Glomerular endothelial cell (primary cell): ENCODE measurements around the gene ZNF525. TPM values are rescaled to one million over a fixed set of nuclear protein-coding genes. Genes with fewer than 3 reads are reported as not detected.
A peak's percentile ranks its signal among the peaks of the same experiment; 100 is the strongest.
"Not testable (repeated sequence)": the region's sequence is repeated elsewhere in the genome, so short reads cannot be mapped to it uniquely, and the experiment has no call there.

Experiments
- DNase-seq: peaks from one replicate; pipeline ENCODE4 v3.0.0-alpha.2; 2011; ENCODE audit warnings: low read depth, low spot score; ENCODE audit errors: extremely low read depth
- total RNA-seq: library from RNA; depleted of rRNA; stranded (reverse); fragments of >200 nt; gene quantifications from 2 replicates; pipeline ENCODE4 v1.2.3, GENCODE V29; 2015

The ZNF525 gene
- total RNA-seq = 2.6 and 2.7 TPM in 2 replicates

GRCh38 chr19:53365134-53365898 lies at the start of gene ZNF525:
Gene ZNF525 (plus strand): TSS chr19:53365705. CDS start chr19:53372282, 6,577 bp downstream.
- DNase-seq = no peak

DNA sequence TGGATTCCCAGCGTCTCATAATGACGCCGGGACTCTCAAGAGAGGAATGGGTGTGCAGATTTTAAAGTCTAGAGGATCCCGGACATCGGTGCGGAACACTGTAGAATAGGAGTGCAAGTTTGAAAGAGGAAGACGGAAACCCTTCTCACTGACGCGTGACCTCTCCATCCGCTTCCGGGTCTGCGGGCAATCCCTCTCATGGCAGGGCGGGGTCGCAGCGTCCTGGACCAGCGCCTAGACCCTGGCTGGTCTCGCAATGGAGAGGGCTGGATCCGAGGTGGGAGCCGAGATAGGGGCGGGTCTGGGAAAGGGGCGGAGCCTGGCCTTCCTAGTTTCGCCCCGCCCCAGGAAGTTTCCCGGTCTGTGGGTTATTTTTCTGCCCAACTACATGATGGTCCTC lies 36.5 kb upstream of the ZNF525 start:
- DNase-seq = no peak

DNA sequence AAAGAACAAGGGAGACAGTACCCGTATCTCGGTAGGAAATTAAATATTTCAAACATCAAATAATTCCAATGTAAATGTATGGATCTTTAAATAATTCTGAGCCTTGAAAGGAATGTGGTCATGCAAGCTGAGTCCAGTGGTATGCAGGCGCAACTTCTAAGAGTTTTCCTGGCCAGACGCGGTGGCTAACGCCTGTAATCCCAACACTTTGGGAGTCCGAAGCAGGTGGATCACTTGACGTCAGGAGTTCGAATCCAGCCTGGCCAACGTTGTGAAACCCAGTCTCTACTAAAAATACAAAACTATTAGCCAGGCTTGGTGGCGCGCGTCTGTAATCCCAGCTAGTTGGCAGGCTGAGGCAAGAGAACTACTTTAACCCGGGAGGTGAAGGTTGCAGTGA lies 33.0 kb upstream of the ZNF525 start:
- no peak for DNase-seq

DNA sequence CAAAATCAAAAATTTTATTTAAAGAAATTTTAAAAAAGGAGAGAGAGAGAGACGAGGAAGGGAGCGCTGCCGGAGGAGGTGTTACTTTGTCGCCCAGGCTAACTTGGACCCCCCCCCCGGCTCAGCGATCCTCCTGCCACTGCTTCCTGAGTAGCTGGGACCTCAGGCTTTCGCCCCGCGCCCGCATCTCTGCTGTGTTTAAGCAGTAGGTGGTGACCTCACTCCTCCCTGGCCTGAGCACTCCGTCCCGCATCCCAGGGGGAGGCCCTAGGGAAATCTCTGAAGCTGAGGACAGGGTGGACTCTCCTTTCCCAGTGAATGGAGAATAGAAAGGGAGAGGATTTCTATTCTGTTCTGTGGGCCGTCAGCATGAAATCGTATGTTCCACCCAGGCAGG lies 32.4 kb upstream of the ZNF525 start:
- DNase-seq = peak; percentile 9

GRCh38 chr19:53333463-53334449 lies 31.7 kb upstream of the ZNF525 start, which contains the start of gene ZNF845:
Gene ZNF845 (plus strand): TSS chr19:53333749. CDS start chr19:53341308, 7,559 bp downstream.
- DNase-seq = peak; percentile 65

GRCh38 chr19:53344403-53344802 lies 21.1 kb upstream of the ZNF525 start:
- DNase-seq = not testable (repeated sequence)

GRCh38 chr19:53355739-53356138 lies 9.8 kb upstream of the ZNF525 start:
- DNase-seq = no peak

DNA sequence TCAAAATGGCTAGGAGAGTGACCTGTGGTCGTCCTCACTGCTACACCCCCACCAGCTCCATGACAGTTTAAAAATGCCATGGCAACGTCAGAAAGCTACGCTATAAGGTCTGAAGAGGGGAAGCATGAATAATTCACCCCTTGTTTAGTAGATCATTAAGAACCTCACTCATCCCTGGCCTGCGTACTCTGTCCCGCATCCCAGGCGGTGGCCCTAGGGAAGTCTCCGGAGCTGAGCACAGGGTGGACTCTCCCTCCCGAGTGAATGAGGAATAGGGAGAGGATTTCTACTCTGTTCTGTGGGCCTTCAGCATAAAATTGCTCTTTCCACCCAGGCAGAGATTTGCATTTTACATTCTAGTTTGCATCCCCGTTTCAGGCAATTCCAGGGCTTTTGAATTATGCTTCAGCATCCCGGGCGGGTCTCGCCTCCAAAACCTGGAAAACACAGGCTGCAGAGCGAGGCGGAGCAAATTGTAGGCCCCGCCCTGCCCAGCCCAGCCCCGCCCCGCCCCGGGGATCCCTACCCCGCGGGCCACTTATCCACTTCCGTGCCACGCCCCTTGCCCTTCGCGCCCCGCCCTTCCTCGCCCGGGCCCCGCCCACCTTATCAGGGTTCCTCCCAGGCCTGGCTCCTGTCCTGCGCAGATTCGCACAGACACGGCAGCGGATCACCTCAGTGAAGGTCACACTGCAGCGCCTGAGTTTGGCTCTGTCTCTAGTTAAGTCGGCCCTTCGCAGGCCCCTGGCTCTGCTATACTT lies 7.5 kb upstream of the ZNF525 start:
- DNase-seq = no peak

DNA sequence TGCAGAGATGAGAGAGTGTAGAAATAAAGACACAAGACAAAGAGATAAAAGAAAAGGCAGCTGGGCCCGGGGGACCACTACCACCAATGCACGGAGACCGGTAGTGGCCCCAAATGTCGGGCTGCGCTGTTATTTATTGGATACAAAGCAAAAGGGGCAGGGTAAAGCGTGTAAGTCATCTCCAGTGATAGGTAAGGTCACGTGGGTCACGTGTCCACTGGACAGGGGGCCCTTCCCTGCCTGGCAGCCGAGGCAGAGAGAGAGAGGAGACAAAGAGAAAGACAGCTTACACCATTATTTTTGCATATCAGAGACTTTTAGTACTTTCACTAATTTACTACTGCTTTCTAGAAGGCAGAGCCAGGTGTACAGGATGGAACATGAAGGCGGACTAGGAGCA lies 5.4 kb upstream of the ZNF525 start:
- DNase-seq = not testable (repeated sequence)

GRCh38 chr19:53365899-53366493 lies 491 bp downstream of the ZNF525 start:
- DNase-seq = no peak

DNA sequence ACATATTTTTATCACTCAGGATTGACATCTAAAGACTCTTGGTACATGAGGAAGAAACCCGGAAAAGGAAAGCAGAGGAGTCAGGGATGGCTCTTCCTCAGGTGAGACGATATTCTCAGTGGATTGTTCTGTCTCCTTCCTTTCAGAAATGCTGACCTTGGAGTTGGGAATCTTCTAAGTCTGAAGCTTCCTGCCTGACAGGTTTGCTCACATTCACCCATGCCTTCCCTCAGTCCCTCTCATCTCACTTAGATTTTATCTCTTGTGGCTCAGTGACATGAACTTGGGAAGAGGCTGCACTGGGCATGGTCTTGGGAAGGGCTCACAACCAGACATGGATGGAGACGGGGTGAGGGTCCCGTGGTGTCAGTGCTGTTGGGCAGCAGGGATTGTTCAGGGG lies 6.7 kb downstream of the ZNF525 start:
- DNase-seq = no peak

- no peak for DNase-seq
Observed at GRCh38 chr19:53374288-53374687, 8.8 kb downstream of the ZNF525 start.

DNA sequence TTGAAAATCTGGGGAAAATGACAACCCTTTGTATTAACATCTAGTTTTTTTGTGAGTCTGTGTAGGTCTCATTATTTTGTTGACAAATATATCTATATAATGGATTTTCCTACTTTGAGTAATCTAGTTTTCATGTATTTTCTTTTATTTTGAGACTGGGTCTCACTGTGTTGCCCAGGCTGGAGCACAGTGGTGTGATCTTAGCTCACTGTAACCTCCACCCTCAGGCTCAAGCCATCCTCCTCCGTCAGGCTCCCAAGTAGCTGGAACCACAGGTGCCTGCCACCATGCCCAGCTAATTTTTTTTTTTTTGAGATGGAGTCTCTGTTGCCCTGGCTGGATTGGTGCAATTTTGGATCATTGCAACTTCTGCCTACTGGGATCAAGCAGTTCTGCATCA lies 9.2 kb downstream of the ZNF525 start:
- DNase-seq = no peak

DNA sequence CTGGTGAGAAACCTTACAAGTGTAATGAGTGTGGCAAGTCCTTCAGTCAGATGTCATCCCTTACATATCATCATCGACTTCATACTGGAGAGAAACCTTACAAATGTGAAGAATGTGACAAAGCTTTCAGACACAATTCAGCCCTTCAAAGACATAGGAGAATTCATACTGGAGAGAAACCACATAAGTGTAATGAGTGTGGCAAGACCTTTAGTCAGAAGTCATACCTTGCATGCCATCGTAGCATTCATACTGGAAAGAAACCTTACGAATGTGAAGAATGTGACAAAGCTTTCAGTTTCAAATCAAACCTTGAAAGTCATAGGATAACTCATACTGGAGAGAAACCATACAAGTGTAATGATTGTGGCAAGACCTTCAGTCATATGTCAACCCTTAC lies 15.9 kb downstream of the ZNF525 start:
- no peak for DNase-seq

GRCh38 chr19:53388168-53388567 lies 22.7 kb downstream of the ZNF525 start:
- DNase-seq = no peak

- no peak for DNase-seq
Observed at GRCh38 chr19:53388904-53389303, 23.4 kb downstream of the ZNF525 start.

GRCh38 chr19:53389571-53389970 lies 24.1 kb downstream of the ZNF525 start:
- no peak for DNase-seq

- no peak for DNase-seq
Observed at GRCh38 chr19:53389978-53390377, 24.5 kb downstream of the ZNF525 start.

DNA sequence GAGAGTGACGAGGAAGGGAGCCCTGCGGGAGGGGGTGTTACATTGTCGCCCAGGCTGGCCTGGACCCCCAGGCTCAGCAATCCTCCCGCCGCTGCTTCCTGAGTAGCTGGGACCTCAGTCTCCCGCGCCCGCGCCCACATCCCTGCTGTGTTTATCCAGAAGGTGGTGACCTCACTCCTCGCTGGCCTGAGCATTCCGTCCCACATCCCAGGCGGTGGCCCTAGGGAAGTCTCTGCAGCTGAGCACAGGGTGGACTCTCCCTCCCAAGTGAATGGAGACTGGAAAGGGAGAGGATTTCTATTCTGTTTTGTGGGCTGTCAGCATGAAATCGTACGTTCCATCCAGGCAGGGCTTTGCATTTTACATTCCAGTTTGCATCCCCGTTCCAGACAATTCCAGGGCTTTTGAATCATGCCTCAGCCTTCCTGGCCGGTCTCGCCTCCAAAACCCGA lies 29.0 kb downstream of the ZNF525 start:
- DNase-seq = peak; percentile 12
